SKM-1 (cell line): ENCODE results near the gene ZNF710.
A peak's percentile ranks its signal among the peaks of the same experiment; 100 is the strongest.

Experiments
- DNase-seq: peaks from one replicate; lab custom pipeline; 2025; ENCODE audit not compliant: unreplicated experiment; lab: John Stamatoyannopoulos, UW

Gene ZNF710

GRCh38 chr15:90018216-90018831, 17.2 kb downstream of the ZNF710 start:
- no peak for DNase-seq

GRCh38 chr15:90019611-90020010, 18.5 kb downstream of the ZNF710 start:
- no peak for DNase-seq

- peak; percentile 60 for DNase-seq
Measured at GRCh38 chr15:90020021-90020735, 19.1 kb downstream of the ZNF710 start.

- DNase-seq: no peak
Measured at GRCh38 chr15:90020936-90021507, 19.9 kb downstream of the ZNF710 start.

- no peak for DNase-seq
Measured at GRCh38 chr15:90022345-90022744, 21.2 kb downstream of the ZNF710 start.

- no peak for DNase-seq
Measured at GRCh38 chr15:90022905-90023700, 22.0 kb downstream of the ZNF710 start.

- no peak for DNase-seq
Measured at GRCh38 chr15:90024406-90024805, 23.3 kb downstream of the ZNF710 start.

- DNase-seq: no peak
Measured at GRCh38 chr15:90025489-90026033, 24.4 kb downstream of the ZNF710 start.

GRCh38 chr15:90028376-90028944, 27.3 kb downstream of the ZNF710 start:
- peak; percentile 22 for DNase-seq

GRCh38 chr15:90029024-90029423, 27.9 kb downstream of the ZNF710 start:
- no peak for DNase-seq

GRCh38 chr15:90030376-90030775, 29.3 kb downstream of the ZNF710 start:
- no peak for DNase-seq

- DNase-seq: peak; percentile 93
Measured at GRCh38 chr15:90031231-90031791, 30.2 kb downstream of the ZNF710 start.

- no peak for DNase-seq
Measured at GRCh38 chr15:90033006-90033405, 31.9 kb downstream of the ZNF710 start.

- no peak for DNase-seq
Measured at GRCh38 chr15:90033448-90033847, 32.3 kb downstream of the ZNF710 start.

GRCh38 chr15:90035095-90035839, 34.1 kb downstream of the ZNF710 start:
- peak; percentile 69 for DNase-seq

- peak; percentile 39 for DNase-seq
Measured at GRCh38 chr15:90035840-90036230, 34.7 kb downstream of the ZNF710 start.

GRCh38 chr15:90036343-90036742, 35.2 kb downstream of the ZNF710 start:
- no peak for DNase-seq

- no peak for DNase-seq
Measured at GRCh38 chr15:90036806-90037510, 35.8 kb downstream of the ZNF710 start.

- no peak for DNase-seq
Measured at GRCh38 chr15:90037511-90037860, 36.4 kb downstream of the ZNF710 start.
